Testis (tissue), 2 donors: ENCODE results near the gene ZNF83.
"Not testable (repeated sequence)": the region's sequence is repeated elsewhere in the genome, so short reads cannot be mapped to it uniquely, and the experiment has no call there.

ENCODE experiments used
- POLR2A ChIP-seq: fragments of 450-650 bp; IDR thresholded peaks from one replicate; pipeline ENCODE4 v1.6.1; 2017; ENCODE audit warnings: antibody characterized with exemption, mild to moderate bottlenecking, moderate library complexity
- TF ChIP-seq, protein P1 (sequence below), 3 experiments: fragments of 450-650 bp in 2 of 3; fragments of 200-600 bp in 1 of 3; sonication (generic) in 1 of 3; IDR thresholded peaks; one replicate each; pipeline ENCODE4 v1.5.1; 2016 to 2019; ENCODE audit warnings: antibody characterized with exemption in 3 of 3, mild to moderate bottlenecking in 2 of 3, moderate library complexity in 1 of 3

- TF ChIP-seq, protein P1, sequence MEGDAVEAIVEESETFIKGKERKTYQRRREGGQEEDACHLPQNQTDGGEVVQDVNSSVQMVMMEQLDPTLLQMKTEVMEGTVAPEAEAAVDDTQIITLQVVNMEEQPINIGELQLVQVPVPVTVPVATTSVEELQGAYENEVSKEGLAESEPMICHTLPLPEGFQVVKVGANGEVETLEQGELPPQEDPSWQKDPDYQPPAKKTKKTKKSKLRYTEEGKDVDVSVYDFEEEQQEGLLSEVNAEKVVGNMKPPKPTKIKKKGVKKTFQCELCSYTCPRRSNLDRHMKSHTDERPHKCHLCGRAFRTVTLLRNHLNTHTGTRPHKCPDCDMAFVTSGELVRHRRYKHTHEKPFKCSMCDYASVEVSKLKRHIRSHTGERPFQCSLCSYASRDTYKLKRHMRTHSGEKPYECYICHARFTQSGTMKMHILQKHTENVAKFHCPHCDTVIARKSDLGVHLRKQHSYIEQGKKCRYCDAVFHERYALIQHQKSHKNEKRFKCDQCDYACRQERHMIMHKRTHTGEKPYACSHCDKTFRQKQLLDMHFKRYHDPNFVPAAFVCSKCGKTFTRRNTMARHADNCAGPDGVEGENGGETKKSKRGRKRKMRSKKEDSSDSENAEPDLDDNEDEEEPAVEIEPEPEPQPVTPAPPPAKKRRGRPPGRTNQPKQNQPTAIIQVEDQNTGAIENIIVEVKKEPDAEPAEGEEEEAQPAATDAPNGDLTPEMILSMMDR (IDR thresholded peaks at IDR 0.05): not testable (repeated sequence)
- TF ChIP-seq POLR2A: not testable (repeated sequence)
Observed at GRCh38 chr19:52627441-52627840, 10.7 kb downstream of the ZNF83 start.
